HG03045 (cell line): ENCODE results near the gene IGSF8.

Experiments used
- ATAC-seq: cut with Tn5 transposase; IDR thresholded peaks from one replicate; pipeline ENCODE4 v1.9.1; 2021; ENCODE audit warnings: mild to moderate bottlenecking, moderate library complexity; ENCODE audit not compliant: unreplicated experiment

IGSF8 gene

DNA sequence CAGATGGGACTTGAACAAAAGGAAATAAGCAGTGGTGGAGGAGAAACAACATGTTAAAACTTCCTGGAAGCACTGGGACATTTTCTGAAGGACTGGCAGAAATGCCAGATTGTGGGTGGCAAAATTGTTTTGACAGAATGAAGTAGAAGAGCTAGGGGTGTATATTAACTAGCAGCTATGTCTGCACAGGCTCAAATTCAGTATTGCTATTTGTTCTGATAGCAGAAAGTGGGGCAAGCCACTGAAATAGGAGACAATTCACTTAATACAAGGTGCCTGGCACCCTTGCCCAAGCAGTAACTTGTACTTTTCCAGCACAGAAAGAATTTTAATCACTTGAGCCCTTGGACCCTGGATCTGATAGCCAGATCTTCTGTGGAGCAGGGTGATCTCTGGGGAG lies 54.9 kb downstream of the IGSF8 start:
- no peak for ATAC-seq
